ENCODE results near the gene POLR3G.

Gene POLR3G

GRCh38 chr5:90542827-90543519, 68.3 kb downstream of the POLR3G start:
- ChIA-PET POLR2A (no interaction called here), CTCF (interaction anchor here (1.2 to 2.1 kb wide), 2 partner anchors 13 to 108 kb away, joined by 3 to 5 read pairs; no protein-coding TSS in a partner anchor)
- no peak overlapping the region for H3K4me3 ChIP-seq (ENCODE audit: low read depth, low read length)
- no peak for TF ChIP-seq CTCF (IDR thresholded peaks at IDR 0.05; ENCODE audit: insufficient read depth, low read length, missing control alignments)
- DNase-seq (ENCODE audit: low read depth, low spot score), result no peak

GRCh38 chr5:90545511-90545910, 70.8 kb downstream of the POLR3G start:
- ChIA-PET CTCF (no interaction called here), POLR2A (no interaction called here)
- no peak overlapping the region for H3K4me3 ChIP-seq (ENCODE audit: low read depth, low read length)
- no peak for TF ChIP-seq CTCF (IDR thresholded peaks at IDR 0.05; ENCODE audit: insufficient read depth, low read length, missing control alignments)
- DNase-seq (ENCODE audit: low read depth, low spot score), result no peak

- POLR2A ChIA-PET, result no interaction called here
- H3K4me3 ChIP-seq (ENCODE audit: low read depth, low read length), result no peak overlapping the region
- DNase-seq (ENCODE audit: low read depth, low spot score), result no peak
- TF ChIP-seq CTCF (IDR thresholded peaks at IDR 0.05; ENCODE audit: insufficient read depth, low read length, missing control alignments), result no peak
- CTCF ChIA-PET, result no interaction called here
Observed at GRCh38 chr5:90546216-90546837, 71.7 kb downstream of the POLR3G start.

- CTCF ChIA-PET, result interaction anchor here (0.6 to 1.0 kb wide), 3 partner anchors 15 to 110 kb away, joined by 3 to 4 read pairs (median 3); no protein-coding TSS in a partner anchor
- TF ChIP-seq CTCF (IDR thresholded peaks at IDR 0.05; ENCODE audit: insufficient read depth, low read length, missing control alignments), result no peak
- DNase-seq (ENCODE audit: low read depth, low spot score), result no peak
- POLR2A ChIA-PET, result no interaction called here
- no peak overlapping the region for H3K4me3 ChIP-seq (ENCODE audit: low read depth, low read length)
Observed at GRCh38 chr5:90547072-90547536, 72.4 kb downstream of the POLR3G start.

- no peak for TF ChIP-seq CTCF (IDR thresholded peaks at IDR 0.05; ENCODE audit: insufficient read depth, low read length, missing control alignments)
- ChIA-PET CTCF (interaction anchor here (0.6 to 1.0 kb wide), 2 partner anchors 16 to 111 kb away, joined by 3 to 4 read pairs; no protein-coding TSS in a partner anchor), POLR2A (no interaction called here)
- no peak overlapping the region for H3K4me3 ChIP-seq (ENCODE audit: low read depth, low read length)
- no peak for DNase-seq (ENCODE audit: low read depth, low spot score)
Observed at GRCh38 chr5:90548069-90548593, 73.5 kb downstream of the POLR3G start.

GRCh38 chr5:90549223-90549622, 74.6 kb downstream of the POLR3G start:
- POLR2A ChIA-PET, result no interaction called here
- no peak for TF ChIP-seq CTCF (IDR thresholded peaks at IDR 0.05; ENCODE audit: insufficient read depth, low read length, missing control alignments)
- CTCF ChIA-PET, result no interaction called here
- no peak for DNase-seq (ENCODE audit: low read depth, low spot score)
- no peak overlapping the region for H3K4me3 ChIP-seq (ENCODE audit: low read depth, low read length)

Measured in AG04449 (cell line).